Measurements from ENCODE around the gene FA2H.
"Not testable (repeated sequence)": the region's sequence is repeated elsewhere in the genome, so short reads cannot be mapped to it uniquely, and the experiment has no call there.

Gene FA2H

GRCh38 chr16:74734361-74735161 is 40.1 kb downstream of the FA2H start:
- DNase-seq (no peak), ATAC-seq (replicated peaks) (no peak)
- H3K4me1 Mint-ChIP-seq (ENCODE audit: low read depth in 2 of 2) = peaks cover 3 to 7% of the 10 kb centered on the region in 2 donors
- H3K4me3 Mint-ChIP-seq = no peak overlapping the region
- no peak overlapping the region for H3K27ac Mint-ChIP-seq
- H3K36me3 Mint-ChIP-seq (ENCODE audit: insufficient read depth) = peaks cover 4% of the 10 kb centered on the region
- H3K9me3 Mint-ChIP-seq = no peaks in the 10 kb centered on the region
- peaks cover 25 to 45% of the 10 kb centered on the region in 2 donors for H3K27me3 Mint-ChIP-seq

GRCh38 chr16:74732707-74733350 is 41.8 kb downstream of the FA2H start:
- H3K9me3 Mint-ChIP-seq = no peaks in the 10 kb centered on the region
- DNase-seq = no peak
- peaks cover 3 to 7% of the 10 kb centered on the region in 2 donors for H3K4me1 Mint-ChIP-seq (ENCODE audit: low read depth in 2 of 2)
- no peak for ATAC-seq (replicated peaks)
- H3K27me3 Mint-ChIP-seq = peaks cover 9 to 27% of the 10 kb centered on the region in 2 donors
- H3K4me3 Mint-ChIP-seq = no peak overlapping the region
- H3K27ac Mint-ChIP-seq = no peak overlapping the region
- peaks cover 4% of the 10 kb centered on the region for H3K36me3 Mint-ChIP-seq (ENCODE audit: insufficient read depth)

GRCh38 chr16:74731853-74732477 is 42.7 kb downstream of the FA2H start:
- ATAC-seq (replicated peaks) = no peak
- no peak overlapping the region for H3K4me3 Mint-ChIP-seq
- peaks cover 5 to 23% of the 10 kb centered on the region in 2 donors for H3K27me3 Mint-ChIP-seq
- no peak for DNase-seq
- H3K27ac Mint-ChIP-seq = no peak overlapping the region
- H3K4me1 Mint-ChIP-seq (ENCODE audit: low read depth in 2 of 2) = peaks cover 3 to 7% of the 10 kb centered on the region in 2 donors
- H3K9me3 Mint-ChIP-seq = peaks cover 0 to 7% of the 10 kb centered on the region in 2 donors
- peaks cover 2% of the 10 kb centered on the region for H3K36me3 Mint-ChIP-seq (ENCODE audit: insufficient read depth)

GRCh38 chr16:74729783-74730683 is 44.6 kb downstream of the FA2H start:
- Mint-ChIP-seq H3K27ac (peak overlapping the region; percentile 17 to 32), H3K9me3 (peaks cover 3 to 15% of the 10 kb centered on the region in 2 donors), H3K27me3 (peaks cover 0 to 36% of the 10 kb centered on the region in 2 donors), H3K4me1 (ENCODE audit: low read depth in 2 of 2) (peaks cover 3 to 7% of the 10 kb centered on the region in 2 donors), H3K4me3 (no peak overlapping the region), H3K36me3 (ENCODE audit: insufficient read depth) (no peaks in the 10 kb centered on the region)
- DNase-seq = no peak
- no peak for ATAC-seq (replicated peaks)

GRCh38 chr16:74727903-74728302 is 46.7 kb downstream of the FA2H start:
- H3K27me3 Mint-ChIP-seq = peaks cover 20 to 42% of the 10 kb centered on the region in 2 donors
- peaks cover 3 to 15% of the 10 kb centered on the region in 2 donors for H3K9me3 Mint-ChIP-seq
- no peaks in the 10 kb centered on the region for H3K36me3 Mint-ChIP-seq (ENCODE audit: insufficient read depth)
- H3K4me3 Mint-ChIP-seq = no peak overlapping the region
- no peak for ATAC-seq (replicated peaks)
- no peak for DNase-seq
- no peak overlapping the region for H3K27ac Mint-ChIP-seq
- H3K4me1 Mint-ChIP-seq (ENCODE audit: low read depth in 2 of 2) = peaks cover 3 to 7% of the 10 kb centered on the region in 2 donors

- Mint-ChIP-seq H3K9me3 (peaks cover 3 to 15% of the 10 kb centered on the region in 2 donors), H3K27ac (no peak overlapping the region), H3K36me3 (ENCODE audit: insufficient read depth) (no peaks in the 10 kb centered on the region), H3K4me1 (ENCODE audit: low read depth in 2 of 2) (peaks cover 3 to 7% of the 10 kb centered on the region in 2 donors), H3K4me3 (no peak overlapping the region), H3K27me3 (peaks cover 23 to 54% of the 10 kb centered on the region in 2 donors)
- no peak for DNase-seq
- no peak for ATAC-seq (replicated peaks)
Observed at GRCh38 chr16:74726716-74727115, 47.9 kb downstream of the FA2H start.

- Mint-ChIP-seq H3K9me3 (peaks cover 3 to 15% of the 10 kb centered on the region in 2 donors), H3K27ac (no peak overlapping the region), H3K4me3 (no peak overlapping the region), H3K4me1 (ENCODE audit: low read depth in 2 of 2) (peaks cover 3 to 7% of the 10 kb centered on the region in 2 donors), H3K27me3 (peaks cover 29 to 62% of the 10 kb centered on the region in 2 donors), H3K36me3 (ENCODE audit: insufficient read depth) (no peaks in the 10 kb centered on the region)
- ATAC-seq (replicated peaks) = no peak
- no peak for DNase-seq
Observed at GRCh38 chr16:74725651-74726455, 48.8 kb downstream of the FA2H start.

- no peaks in the 10 kb centered on the region for H3K36me3 Mint-ChIP-seq (ENCODE audit: insufficient read depth)
- DNase-seq (no peak), ATAC-seq (replicated peaks) (no peak)
- H3K27ac Mint-ChIP-seq = no peak overlapping the region
- peaks cover 0 to 2% of the 10 kb centered on the region in 2 donors for H3K4me1 Mint-ChIP-seq (ENCODE audit: low read depth in 2 of 2)
- peaks cover 35 to 62% of the 10 kb centered on the region in 2 donors for H3K27me3 Mint-ChIP-seq
- no peak overlapping the region for H3K4me3 Mint-ChIP-seq
- H3K9me3 Mint-ChIP-seq = peaks cover 3 to 15% of the 10 kb centered on the region in 2 donors
Observed at GRCh38 chr16:74724820-74725549, 49.6 kb downstream of the FA2H start.

GRCh38 chr16:74723256-74723655 is 51.4 kb downstream of the FA2H start:
- Mint-ChIP-seq H3K27ac (no peak overlapping the region), H3K4me3 (no peak overlapping the region), H3K27me3 (peaks cover 35 to 62% of the 10 kb centered on the region in 2 donors), H3K9me3 (peaks cover 3 to 15% of the 10 kb centered on the region in 2 donors), H3K36me3 (ENCODE audit: insufficient read depth) (no peaks in the 10 kb centered on the region), H3K4me1 (ENCODE audit: low read depth in 2 of 2) (no peaks in the 10 kb centered on the region)
- ATAC-seq (replicated peaks) (no peak), DNase-seq (no peak)

- not testable (repeated sequence) for ATAC-seq (replicated peaks); H3K4me3 Mint-ChIP-seq; H3K4me1 Mint-ChIP-seq (ENCODE audit: low read depth in 2 of 2); H3K36me3 Mint-ChIP-seq (ENCODE audit: insufficient read depth); DNase-seq
- H3K27ac Mint-ChIP-seq = peak overlapping the region in 1 of 2 donors; percentile 58
- H3K9me3 Mint-ChIP-seq = peaks cover 3 to 10% of the 10 kb centered on the region in 2 donors
- peaks cover 41 to 62% of the 10 kb centered on the region in 2 donors for H3K27me3 Mint-ChIP-seq
Observed at GRCh38 chr16:74722156-74722555, 52.5 kb downstream of the FA2H start.

GRCh38 chr16:74721716-74722115 is 52.9 kb downstream of the FA2H start:
- Mint-ChIP-seq H3K36me3 (ENCODE audit: insufficient read depth) (no peaks in the 10 kb centered on the region), H3K4me1 (ENCODE audit: low read depth in 2 of 2) (peaks cover 0 to 8% of the 10 kb centered on the region in 2 donors), H3K9me3 (peaks cover 3 to 6% of the 10 kb centered on the region in 2 donors), H3K27ac (no peak overlapping the region), H3K27me3 (peaks cover 41 to 58% of the 10 kb centered on the region in 2 donors), H3K4me3 (no peak overlapping the region)
- no peak for DNase-seq
- ATAC-seq (replicated peaks) = no peak

- DNase-seq (no peak), ATAC-seq (replicated peaks) (no peak)
- H3K27ac Mint-ChIP-seq = no peak overlapping the region
- no peak overlapping the region for H3K4me3 Mint-ChIP-seq
- H3K9me3 Mint-ChIP-seq = no peaks in the 10 kb centered on the region
- H3K36me3 Mint-ChIP-seq (ENCODE audit: insufficient read depth) = peaks cover 2% of the 10 kb centered on the region
- H3K27me3 Mint-ChIP-seq = peaks cover 41 to 46% of the 10 kb centered on the region in 2 donors
- peaks cover 0 to 8% of the 10 kb centered on the region in 2 donors for H3K4me1 Mint-ChIP-seq (ENCODE audit: low read depth in 2 of 2)
Observed at GRCh38 chr16:74720579-74720978, 54.0 kb downstream of the FA2H start.
